Stimulated activated CD4-positive, alpha-beta T cell treated with anti-CD3 and anti-CD28 coated beads, Interleukin-15, amount 100 ng/mL, for 48 hours (primary cell): ENCODE measurements around the gene RHBDL1.

ENCODE experiments used
- DNase-seq, 2 donors: peaks; one replicate each; pipeline ENCODE4 v3.0.0-alpha.2; 2020; ENCODE audit warnings: low read depth in 2 of 2

The RHBDL1 gene

DNA sequence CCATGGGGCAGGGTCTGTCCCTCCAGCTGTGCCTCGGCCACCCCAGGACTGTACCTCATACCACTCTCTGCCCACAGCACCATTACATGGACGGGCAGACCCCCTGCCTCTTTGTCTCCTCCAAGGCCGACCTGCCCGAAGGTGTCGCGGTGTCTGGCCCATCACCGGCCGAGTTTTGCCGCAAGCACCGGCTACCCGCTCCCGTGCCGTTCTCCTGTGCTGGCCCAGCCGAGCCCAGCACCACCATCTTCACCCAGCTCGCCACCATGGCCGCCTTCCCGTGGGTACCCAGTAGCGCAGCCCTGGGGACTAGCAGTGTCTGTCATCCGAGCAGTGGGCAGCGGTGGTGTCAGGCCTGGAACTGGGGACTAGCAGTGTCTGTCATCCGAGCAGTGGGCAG is 2.6 kb upstream of the RHBDL1 start:
- no peak for DNase-seq

DNA sequence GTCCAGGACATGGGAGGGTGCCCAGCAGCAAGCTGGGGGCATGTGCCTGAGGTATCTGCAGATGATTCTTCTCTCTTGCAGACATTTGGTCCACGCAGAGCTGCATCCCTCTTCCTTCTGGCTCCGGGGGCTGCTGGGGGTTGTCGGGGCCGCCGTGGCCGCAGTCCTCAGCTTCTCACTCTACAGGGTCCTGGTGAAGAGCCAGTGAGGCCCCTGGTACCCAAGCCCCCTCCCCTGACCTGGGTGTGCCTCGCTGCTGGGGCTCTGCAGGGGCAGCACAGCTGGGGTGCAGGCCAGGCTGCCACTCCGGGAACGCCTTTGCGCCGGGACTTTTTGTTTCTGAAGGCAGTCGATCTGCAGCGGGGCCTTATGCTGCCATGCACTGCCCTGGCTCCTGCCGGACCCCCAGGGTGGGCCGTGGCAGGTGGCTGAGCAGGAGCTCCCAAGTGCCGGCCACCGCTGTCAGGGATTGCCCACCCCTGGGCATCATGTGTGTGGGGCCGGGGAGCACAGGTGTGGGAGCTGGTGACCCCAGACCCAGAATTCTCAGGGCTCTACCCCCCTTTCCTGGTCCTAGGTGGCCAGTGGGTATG is 2.0 kb upstream of the RHBDL1 start:
- DNase-seq: no peak

DNA sequence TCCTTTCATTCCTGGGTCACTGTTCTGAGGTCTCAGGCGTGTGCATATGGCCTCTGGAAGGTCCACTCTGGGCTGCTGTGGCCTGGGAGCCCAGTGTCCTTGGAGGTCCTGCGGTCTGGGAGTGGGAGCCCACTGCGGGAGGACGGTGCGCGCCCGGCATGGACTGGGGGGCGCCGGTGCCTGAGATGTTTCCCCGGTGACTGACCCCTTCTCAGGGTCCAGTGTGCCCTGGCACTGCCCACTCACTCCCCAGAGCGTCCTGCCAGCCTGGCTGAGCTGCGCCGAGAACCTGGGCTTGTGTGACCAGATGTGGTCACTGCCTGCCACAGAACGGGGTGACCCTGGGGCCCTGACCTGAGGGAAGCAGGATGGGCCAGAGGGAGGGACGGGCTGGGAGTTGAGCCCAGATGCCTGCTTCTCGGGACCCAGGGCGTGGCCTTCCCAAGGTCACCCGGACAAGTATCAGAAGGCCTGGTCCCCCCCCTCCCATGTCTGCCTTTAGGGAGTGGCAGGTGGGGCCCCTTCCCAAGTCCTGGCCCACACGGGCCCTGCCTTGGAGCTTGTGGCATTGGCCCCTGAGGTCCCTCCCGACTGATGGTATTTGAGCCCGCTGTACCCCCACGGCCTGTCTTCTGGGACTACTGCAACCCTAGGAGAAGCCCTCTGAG is 1.1 kb upstream of the RHBDL1 start:
- DNase-seq: no peak

DNA sequence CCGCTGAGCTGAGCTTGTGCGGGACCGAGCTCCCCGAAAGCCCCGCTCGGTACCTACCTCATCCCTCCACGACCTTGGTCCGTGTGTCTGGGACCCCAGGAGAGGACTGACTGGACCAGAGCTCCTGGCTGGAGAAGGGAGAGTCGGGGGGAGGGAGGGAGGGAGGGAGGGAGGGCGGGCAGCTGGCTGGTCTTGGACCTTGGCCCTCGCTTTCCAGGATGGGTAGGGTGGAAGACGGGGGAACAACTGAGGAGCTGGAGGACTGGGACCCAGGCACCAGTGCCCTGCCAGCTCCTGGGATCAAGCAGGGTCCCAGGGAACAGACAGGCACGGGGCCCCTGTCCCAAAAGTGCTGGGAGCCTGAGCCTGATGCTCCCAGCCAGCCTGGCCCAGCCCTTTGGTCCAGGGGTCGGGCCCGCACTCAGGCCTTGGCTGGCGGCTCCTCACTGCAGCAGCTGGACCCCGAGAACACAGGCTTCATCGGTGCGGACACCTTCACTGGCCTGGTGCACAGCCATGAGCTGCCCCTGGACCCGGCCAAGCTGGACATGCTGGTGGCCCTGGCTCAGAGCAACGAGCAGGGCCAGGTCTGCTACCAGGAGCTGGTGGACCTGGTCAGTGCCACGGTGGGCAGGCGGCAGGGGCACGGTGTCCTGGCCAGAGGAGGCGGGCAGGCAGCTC is 553 bp downstream of the RHBDL1 start:
- DNase-seq: no peak

DNA sequence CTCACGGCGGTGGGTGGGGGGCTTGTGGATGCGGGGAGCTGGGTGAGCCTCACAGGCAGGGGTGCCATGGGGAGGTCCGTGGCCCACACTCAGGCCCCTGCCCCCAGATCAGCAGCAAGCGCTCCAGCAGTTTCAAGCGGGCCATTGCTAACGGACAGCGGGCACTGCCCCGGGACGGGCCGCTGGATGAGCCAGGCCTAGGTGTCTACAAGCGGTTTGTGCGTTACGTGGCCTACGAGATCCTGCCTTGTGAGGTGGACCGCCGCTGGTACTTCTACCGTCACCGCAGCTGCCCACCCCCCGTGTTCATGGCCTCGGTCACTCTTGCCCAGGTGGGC is 1.1 kb downstream of the RHBDL1 start:
- DNase-seq: no peak

DNA sequence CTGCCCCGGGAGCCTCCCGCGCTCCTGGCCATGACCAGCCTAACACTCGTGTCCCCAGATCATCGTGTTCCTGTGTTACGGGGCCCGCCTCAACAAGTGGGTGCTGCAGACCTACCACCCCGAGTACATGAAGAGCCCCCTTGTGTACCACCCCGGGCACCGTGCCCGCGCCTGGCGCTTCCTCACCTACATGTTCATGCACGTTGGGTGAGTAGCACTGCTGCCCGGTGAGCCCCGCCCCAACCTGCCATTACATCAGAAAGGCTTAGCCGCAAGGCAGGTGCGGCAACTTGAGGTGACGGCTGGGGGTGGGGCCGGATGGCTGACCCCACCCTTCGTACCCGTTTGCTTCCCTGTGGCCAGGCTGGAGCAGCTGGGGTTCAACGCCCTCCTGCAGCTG is 1.4 kb downstream of the RHBDL1 start:
- no peak for DNase-seq

DNA sequence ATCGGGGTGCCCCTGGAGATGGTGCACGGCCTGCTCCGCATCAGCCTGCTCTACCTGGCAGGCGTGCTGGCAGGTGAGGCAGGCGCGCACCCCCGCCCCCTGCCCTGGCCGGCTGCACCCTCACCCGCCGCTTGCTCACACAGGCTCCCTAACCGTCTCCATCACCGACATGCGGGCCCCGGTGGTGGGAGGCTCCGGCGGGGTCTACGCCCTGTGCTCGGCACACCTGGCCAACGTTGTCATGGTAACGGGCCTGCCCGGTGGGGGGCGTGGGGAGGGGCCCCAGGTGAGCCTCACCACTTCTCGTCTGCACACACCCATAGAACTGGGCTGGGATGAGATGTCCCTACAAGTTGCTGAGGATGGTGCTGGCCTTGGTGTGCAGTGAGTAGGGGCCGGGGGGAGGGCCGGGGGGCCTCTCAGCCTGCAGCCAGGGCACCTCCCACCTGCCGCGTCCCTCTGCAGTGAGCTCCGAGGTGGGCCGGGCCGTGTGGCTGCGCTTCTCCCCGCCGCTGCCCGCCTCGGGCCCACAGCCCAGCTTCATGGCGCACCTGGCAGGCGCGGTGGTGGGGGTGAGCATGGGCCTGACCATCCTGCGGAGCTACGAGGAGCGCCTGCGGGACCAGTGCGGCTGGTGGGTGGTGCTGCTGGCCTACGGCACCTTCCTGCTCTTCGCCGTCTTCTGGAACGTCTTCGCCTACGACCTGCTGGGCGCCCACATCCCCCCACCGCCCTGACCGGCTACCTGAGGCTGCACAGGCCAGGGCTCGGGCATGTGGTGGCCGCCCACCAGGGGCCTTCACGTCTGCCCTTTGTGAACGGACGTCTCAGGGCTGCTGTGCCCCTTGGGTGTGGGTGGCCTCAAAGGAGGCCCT is 2.1 kb downstream of the RHBDL1 start:
- no peak for DNase-seq

DNA sequence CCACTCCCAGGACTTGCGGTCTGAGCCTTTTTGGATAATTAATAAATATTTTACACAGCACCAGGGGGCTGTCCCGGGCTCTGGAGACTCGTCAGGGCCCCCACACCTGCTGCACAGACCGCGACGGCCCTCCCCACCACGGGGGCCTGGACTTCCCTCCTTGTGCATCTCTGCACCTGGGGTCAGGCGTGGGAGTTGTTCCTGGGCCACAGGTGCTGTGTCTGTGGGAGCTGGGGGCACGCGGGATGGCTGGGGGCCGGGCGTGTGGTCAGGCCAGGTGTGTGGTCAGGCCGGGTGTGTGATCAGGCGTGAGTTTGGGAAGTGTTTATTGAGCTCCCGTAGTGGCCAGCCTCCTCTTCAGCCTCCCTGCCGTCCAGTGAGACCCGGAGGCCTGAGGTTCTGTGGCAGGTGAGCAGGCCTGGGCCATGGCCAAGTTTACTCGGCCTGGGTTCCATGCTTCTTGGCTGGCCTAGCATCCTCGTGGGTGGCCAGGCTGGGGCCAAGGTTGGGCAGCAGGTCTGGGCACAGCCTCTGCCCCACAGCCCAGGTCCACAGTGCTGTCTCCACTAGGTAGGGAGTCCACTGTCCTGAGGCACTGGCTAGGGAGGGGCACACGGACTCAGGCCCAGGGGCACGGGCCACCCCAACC is 2.9 kb downstream of the RHBDL1 start:
- no peak for DNase-seq

DNA sequence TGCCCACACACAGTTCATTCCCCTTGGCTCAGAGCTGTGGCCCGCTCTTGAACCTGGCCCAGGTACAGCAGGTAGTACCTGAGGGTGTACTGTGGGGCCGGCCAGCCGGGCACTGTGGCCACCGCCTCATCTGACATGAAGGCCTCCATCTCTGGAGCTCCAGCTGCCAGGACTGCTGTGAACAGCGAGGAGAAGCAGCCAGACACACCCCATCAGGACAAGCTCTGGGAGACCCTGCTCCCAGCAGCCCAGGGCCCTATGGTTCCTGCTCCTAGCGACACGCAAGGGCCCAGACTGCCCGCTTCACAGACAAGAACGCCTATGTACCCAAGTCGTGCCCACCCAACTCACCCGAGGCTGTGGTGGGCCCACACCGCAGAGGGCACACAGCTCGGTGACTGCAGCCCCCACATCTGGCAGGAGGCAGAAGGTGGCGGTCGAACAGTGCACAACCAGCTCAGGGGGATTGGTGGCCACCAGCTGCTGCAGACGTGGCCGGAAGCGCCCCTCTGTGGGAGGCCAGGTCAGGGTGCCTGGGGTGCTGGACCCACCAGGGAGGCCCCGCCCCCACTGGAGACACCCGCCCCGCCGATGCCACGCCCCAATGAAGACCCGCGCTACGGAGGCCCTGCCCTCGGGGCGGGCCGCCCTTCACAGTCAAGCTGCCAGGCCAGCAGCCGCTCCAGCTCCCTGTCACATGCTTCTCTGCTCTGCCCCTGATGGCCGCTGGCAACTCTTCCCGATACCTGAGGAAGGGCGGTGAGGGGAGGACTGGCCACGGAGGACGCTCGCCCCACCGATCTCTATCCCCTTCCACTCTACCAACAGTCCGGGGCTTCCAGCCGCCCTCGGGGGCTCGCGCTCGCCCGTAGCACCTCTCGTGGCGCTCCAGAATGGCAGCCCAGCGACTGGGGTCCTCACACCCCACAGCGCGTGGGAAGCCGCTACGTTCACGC is 3.7 kb downstream of the RHBDL1 start:
- peak; percentile 33 to 40 for DNase-seq

DNA sequence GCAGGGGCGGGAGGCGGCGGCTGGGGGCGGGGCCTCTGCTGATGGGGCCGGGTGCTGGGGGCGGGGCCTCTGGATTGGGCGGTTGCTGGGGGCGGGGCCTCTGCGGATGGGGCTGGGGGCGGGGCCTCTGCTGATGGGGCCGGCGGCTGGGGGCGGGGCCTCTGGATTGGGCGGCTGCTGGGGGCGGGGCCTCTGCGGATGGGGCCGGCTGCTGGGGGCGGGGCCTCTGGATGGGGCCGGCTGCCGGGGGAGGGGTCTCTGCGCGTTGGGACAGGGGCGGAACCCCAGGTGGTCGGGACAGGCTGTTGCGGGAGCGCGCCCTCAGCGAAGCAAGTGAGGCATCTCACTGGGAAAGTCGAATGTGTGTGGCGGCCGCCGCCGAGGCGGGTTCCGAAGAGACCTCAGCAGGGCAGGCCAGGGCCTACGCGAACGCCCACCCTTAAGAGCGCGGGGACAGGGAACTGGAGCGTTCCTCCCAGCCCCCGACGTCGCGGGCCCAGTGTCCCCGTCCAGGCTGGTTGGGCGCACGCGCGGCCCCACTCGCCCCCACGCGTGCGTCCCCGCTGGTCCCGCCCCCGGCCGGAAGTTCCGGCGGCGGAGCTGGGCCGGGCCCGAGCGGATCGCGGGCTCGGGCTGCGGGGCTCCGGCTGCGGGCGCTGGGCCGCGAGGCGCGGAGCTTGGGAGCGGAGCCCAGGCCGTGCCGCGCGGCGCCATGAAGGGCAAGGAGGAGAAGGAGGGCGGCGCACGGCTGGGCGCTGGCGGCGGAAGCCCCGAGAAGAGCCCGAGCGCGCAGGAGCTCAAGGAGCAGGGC is 4.5 kb downstream of the RHBDL1 start, which contains the start of gene STUB1:
TSS of gene STUB1 (plus strand) at position 597 of the 811 bp plus-strand sequence. CDS start at position 713, 116 bp downstream.
- DNase-seq: peak; percentile 84 to 87

DNA sequence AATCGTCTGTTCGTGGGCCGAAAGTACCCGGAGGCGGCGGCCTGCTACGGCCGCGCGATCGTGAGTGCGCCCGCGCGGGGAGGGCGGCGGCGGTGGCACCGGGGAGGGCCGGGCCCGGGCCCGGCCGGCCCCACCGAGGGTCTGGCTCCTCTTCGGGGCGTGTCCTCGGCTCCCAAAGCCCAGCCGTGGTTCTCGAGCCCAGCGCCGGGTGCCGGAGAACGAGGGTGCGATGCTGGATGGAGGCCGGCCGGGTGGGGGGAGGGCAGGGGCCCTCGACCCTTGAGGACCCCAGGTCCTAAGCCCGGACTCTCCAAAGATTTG is 5.1 kb downstream of the RHBDL1 start:
- DNase-seq: no peak

DNA sequence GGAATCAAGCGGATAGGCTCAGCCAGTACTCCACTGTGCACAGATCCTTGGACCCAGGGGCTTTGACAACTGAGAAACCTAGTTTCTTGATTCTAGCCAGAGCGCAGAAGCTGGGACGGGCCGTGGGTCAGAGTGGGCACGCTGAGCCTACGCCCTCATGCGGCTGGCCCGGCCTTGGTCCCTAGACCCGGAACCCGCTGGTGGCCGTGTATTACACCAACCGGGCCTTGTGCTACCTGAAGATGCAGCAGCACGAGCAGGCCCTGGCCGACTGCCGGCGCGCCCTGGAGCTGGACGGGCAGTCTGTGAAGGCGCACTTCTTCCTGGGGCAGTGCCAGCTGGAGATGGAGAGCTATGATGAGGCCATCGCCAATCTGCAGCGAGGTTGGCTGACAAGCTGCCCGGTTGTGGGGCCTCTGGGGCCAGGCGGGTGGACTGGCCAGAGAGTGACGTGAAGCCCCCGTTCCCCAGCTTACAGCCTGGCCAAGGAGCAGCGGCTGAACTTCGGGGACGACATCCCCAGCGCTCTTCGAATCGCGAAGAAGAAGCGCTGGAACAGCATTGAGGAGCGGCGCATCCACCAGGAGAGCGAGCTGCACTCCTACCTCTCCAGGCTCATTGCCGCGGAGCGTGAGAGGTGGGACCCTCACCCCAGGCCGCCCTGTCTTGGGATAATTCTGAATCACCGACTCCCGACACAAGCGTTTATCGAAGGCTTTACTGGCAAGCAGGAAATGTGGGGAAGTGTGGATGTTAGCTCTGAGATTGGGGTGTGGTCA is 5.7 kb downstream of the RHBDL1 start:
- DNase-seq: no peak

DNA sequence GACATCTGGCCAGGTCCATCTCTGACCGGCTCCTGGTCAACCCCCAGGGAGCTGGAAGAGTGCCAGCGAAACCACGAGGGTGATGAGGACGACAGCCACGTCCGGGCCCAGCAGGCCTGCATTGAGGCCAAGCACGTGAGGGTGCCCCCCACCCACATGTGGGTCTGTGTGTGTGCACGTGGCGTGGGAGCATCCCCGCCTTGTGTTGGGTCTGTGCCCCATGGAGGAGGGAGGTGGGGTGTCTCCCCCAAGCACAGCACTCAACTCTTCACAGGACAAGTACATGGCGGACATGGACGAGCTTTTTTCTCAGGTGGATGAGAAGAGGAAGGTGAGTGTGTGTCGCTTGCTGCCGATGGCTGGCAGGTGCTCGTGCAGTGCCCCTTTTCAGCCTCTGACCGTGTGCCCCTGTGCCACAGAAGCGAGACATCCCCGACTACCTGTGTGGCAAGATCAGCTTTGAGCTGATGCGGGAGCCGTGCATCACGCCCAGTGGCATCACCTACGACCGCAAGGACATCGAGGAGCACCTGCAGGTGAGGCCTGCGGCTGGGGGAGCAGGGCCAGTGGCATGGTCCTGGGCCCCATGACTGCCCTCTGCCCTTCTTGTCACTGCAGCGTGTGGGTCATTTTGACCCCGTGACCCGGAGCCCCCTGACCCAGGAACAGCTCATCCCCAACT is 6.4 kb downstream of the RHBDL1 start:
- no peak for DNase-seq

DNA sequence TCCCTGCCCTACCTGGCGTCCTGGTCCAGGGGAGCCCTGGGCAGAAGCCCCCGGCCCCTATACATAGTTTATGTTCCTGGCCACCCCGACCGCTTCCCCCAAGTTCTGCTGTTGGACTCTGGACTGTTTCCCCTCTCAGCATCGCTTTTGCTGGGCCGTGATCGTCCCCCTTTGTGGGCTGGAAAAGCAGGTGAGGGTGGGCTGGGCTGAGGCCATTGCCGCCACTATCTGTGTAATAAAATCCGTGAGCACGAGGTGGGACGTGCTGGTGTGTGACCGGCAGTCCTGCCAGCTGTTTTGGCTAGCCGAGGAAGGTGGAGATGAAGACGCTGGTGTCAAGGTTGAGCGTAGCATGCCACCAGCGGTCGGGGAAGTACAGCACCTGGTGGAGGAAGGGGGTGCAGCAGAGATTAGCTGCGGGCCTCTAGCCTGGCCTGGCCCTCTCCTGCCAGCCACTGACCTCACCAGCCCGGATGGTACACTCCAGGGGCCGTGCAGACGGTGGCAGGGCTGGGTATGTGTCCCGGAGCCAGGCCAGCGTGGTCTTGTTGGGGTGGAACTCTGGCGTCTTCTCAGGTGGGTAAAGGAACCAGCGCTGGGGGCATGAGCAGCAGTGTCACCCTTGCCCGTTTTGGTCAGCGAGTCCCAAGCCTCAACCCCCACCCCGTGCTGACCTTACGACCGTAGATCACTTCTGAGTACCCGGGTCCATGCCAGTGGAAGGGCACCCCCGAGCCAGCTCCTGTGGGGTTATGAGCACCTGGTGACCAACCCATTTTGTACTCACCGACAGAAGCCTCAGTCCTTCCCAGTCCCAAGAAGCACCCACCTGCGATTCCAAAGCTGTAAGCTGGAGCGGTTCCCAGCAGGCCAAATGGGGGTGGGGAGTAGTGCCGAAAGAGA is 7.3 kb downstream of the RHBDL1 start:
- no peak for DNase-seq

DNA sequence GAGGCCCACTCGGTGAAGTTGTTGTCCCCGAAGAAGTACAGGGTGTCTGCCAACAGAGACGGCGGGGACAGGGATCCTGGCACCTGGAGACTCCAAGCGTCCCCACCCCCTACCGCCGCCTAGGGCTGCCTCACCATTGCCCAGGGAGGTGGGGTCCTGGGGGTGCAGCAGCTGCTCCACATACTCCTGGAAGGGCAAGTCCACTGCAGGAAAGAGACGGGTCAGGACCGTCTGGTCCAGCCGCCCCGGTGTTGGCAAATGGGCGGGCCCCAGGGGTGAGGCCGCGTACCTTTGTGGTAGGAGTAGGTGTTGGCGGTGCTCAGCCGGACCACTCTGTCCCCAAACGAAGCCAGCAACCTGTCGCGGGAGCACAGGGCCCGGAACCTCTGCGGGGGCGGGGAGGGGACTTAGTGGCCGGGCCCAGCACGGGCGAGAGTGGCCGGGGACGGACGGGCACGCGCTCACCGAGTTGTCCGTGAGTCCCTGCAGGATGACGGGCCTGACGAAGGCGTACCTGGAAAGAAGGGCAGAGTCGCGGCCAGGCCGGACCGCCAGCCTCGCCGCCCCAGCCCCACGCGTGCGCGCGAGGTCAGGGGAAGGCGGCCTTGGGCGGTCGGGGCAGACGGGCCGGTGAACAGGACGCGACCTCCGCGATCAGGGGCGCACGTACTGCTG is 8.1 kb downstream of the RHBDL1 start:
- no peak for DNase-seq

DNA sequence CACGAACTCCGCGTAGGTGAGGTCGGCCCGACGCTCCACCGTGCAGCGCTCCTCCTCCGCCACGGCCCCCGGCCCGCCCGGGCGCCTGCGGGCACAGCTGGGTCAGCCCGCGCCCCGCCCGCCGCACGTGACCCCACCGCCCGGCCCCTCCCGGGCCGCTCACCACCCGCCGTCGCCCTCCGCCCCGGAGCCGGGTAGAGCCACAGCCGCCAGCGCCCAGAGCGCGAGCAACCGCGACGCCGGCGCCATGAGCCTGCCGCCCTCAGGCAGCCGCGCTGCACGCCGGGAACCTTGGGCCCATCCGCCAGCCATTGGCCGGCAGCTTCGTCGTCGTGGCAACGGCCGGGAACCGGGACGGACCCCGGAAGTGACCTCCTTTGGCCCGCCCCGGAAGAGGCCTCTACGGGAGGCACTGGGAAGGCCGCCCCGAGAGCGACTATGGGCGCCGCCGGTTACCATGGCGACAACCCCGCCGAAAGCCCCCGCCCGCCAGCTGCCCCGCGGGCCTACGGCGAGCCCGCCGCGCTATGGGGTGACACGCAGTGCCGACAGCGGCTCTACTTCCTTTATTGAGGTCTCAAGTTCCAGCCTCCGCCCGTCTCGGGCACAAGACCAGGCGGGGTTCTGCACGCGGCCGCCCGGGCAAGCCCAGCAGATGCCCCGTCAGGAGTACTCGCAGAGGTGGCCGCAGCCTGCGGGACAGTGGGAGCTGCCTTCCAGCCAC is 8.8 kb downstream of the RHBDL1 start, which contains the start of gene JMJD8:
TSS of gene JMJD8 (minus strand) at position 264 of the 724 bp plus-strand sequence. CDS start at position 249, 15 bp downstream.
- DNase-seq: peak; percentile 92 to 96
